K562 (cell line): ENCODE results near the gene NXF1. TPM values are rescaled to one million over a fixed set of nuclear protein-coding genes. Genes with fewer than 3 reads are reported as not detected.
A peak's percentile ranks its signal among the peaks of the same experiment; 100 is the strongest.

Experiments
- ASH1L ChIP-seq: fragments of 450-650 bp; IDR thresholded peaks from 2 replicates; pipeline ENCODE4 v1.6.1; 2018; ENCODE audit warnings: borderline replicate concordance, mild to moderate bottlenecking, low read depth; ENCODE audit not compliant: partially characterized antibody
- ATF1 ChIP-seq, 2 experiments: fragments of 450-650 bp in 1 of 2; IDR thresholded peaks; 2 replicates each; pipeline ENCODE4 v1.6.1; 2016; ENCODE audit warnings: missing compliant biosample characterization in 1 of 2, missing genetic modification characterization in 1 of 2
- CSDE1 ChIP-seq, 2 experiments: fragments of 450-650 bp; IDR thresholded peaks; 2 replicates each; pipeline ENCODE4 v1.6.1; 2016; ENCODE audit warnings: mild to moderate bottlenecking in 1 of 2
- E2F6 ChIP-seq, 2 experiments: IDR thresholded peaks; 2 replicates each; pipeline ENCODE4 v1.6.1; 2011; ENCODE audit warnings: borderline replicate concordance in 1 of 2, control low read depth in 1 of 2, low read depth in 1 of 2, low read length in 1 of 2, mild to moderate bottlenecking in 1 of 2, mixed read lengths in 1 of 2, moderate library complexity in 1 of 2; ENCODE audit not compliant: insufficient read depth in 1 of 2, insufficient read length in 1 of 2, poor library complexity in 1 of 2, severe bottlenecking in 1 of 2; ENCODE audit errors: extremely low read depth in 1 of 2
- GTF2E2 ChIP-seq: fragments of 200-800 bp; sonication (Bioruptor generic); IDR thresholded peaks from 2 replicates; pipeline ENCODE4 v1.6.1; 2016; ENCODE audit warnings: missing genetic modification characterization, missing compliant biosample characterization
- HDAC1 ChIP-seq, 2 experiments: fragments of 450-650 bp; IDR thresholded peaks; 2 replicates each; pipeline ENCODE4 v1.6.1; 2016 to 2017; ENCODE audit warnings: inconsistent platforms in 1 of 2, mild to moderate bottlenecking in 1 of 2, moderate library complexity in 1 of 2
- HDAC3 ChIP-seq: fragments of 450-650 bp; IDR thresholded peaks from 2 replicates; pipeline ENCODE4 v1.6.1; 2018; ENCODE audit warnings: borderline replicate concordance, mild to moderate bottlenecking, moderate library complexity; ENCODE audit not compliant: partially characterized antibody
- KDM5B ChIP-seq: fragments of 200-600 bp; sonication (generic); IDR thresholded peaks from 2 replicates; pipeline ENCODE4 v1.6.1; 2012; ENCODE audit warnings: low read depth, mild to moderate bottlenecking, moderate library complexity, low read length, control low read depth, inconsistent platforms; ENCODE audit not compliant: insufficient replicate concordance
- MAFF ChIP-seq: IDR thresholded peaks from 2 replicates; pipeline ENCODE4 v1.6.1; 2012; ENCODE audit warnings: low read length, improper control_type of control experiment
- MXI1 ChIP-seq: IDR thresholded peaks from 2 replicates; pipeline ENCODE4 v1.6.1; 2011; ENCODE audit warnings: low read depth, mild to moderate bottlenecking, improper control_type of control experiment, low read length
- MYNN ChIP-seq, 2 experiments: sonication (generic); formaldehyde crosslinking in 1 of 2; IDR thresholded peaks; 2 replicates each; pipeline versions ENCODE4 v1.5.0 to v1.6.1; 2016 to 2020; ENCODE audit warnings: antibody characterized with exemption in 1 of 2, missing genetic modification reagents in 1 of 2
- POLR2H ChIP-seq: IDR thresholded peaks from 2 replicates; pipeline ENCODE4 v1.6.1; 2016; ENCODE audit warnings: missing genetic modification characterization, low read depth, mild to moderate bottlenecking, control low read depth, missing compliant biosample characterization, moderate library complexity
- RHOXF2B ChIP-seq: fragments of 250-450 bp; sonication (Bioruptor Pico); conservative IDR thresholded peaks from 2 replicates; pipeline ENCODE4 v1.5.1; 2021
- RUNX1 ChIP-seq: sonication (generic); IDR thresholded peaks from 2 replicates; pipeline ENCODE4 v1.6.1; 2016; ENCODE audit warnings: antibody characterized with exemption, low read depth
- SIRT6 ChIP-seq: IDR thresholded peaks from one replicate; pipeline ENCODE4 v1.6.1; 2012; ENCODE audit warnings: low read depth, mild to moderate bottlenecking, control low read depth, inconsistent platforms, low read length, moderate library complexity
- SMC3 ChIP-seq: conservative IDR thresholded peaks from 2 replicates; pipeline ENCODE4 v1.6.1; 2011; ENCODE audit warnings: low read depth, low read length, improper control_type of control experiment; ENCODE audit not compliant: insufficient read depth
- SPI1 ChIP-seq: IDR thresholded peaks from 2 replicates; pipeline ENCODE4 v1.6.1; 2011; ENCODE audit warnings: low read depth, low read length, control low read depth, borderline replicate concordance
- TAF1 ChIP-seq: IDR thresholded peaks from 2 replicates; pipeline ENCODE4 v1.6.1; 2011; ENCODE audit warnings: mild to moderate bottlenecking, low read length, moderate library complexity; ENCODE audit not compliant: insufficient read depth, control insufficient read depth, severe bottlenecking; ENCODE audit errors: extremely low read depth
- TRIM24 ChIP-seq, 2 experiments: fragments of 450-650 bp; IDR thresholded peaks; 2 replicates each; pipeline ENCODE4 v1.6.1; 2016
- ZNF197 ChIP-seq: fragments of 200-800 bp; sonication (Bioruptor generic); IDR thresholded peaks from 2 replicates; pipeline ENCODE4 v1.6.1; 2016; ENCODE audit warnings: low read depth, missing genetic modification characterization, missing compliant biosample characterization
- ZNF384 ChIP-seq: IDR thresholded peaks from 2 replicates; pipeline ENCODE4 v1.6.1; 2012; ENCODE audit warnings: low read depth, low read length, improper control_type of control experiment
- ZNF695 ChIP-seq: fragments of 450-650 bp; formaldehyde crosslinking; IDR thresholded peaks from 2 replicates; pipeline ENCODE4 v1.4.0; 2020; ENCODE audit warnings: mild to moderate bottlenecking, moderate library complexity
- ZZZ3 ChIP-seq: fragments of 450-650 bp; IDR thresholded peaks from 2 replicates; pipeline ENCODE4 v1.6.1; 2016; ENCODE audit warnings: antibody characterized with exemption, mild to moderate bottlenecking, moderate library complexity
- polyA plus RNA-seq, 8 experiments: library from polyadenylated mRNA; depleted of rRNA in 4 of 8; stranded (reverse) in 5 of 8; unstranded in 3 of 8; fragments of >200 nt; fragmentation: Nextera tagmentation in 2 of 8; fragmentation: Illumina TruSeq in 1 of 8; extraction: Ambion mirVana in 2 of 8; extraction: Trizol in 1 of 8; gene quantifications; 2 replicates each; pipeline versions ENCODE4 v1.2.1 to v1.2.3, GENCODE V29; 2011 to 2014; ENCODE audit warnings: inconsistent platforms in 1 of 8, missing spikeins in 1 of 8
- total RNA-seq, 7 experiments: library from RNA; depleted of rRNA in 6 of 7; stranded (reverse); fragments of >200 nt in 6 of 7; fragmentation: Illumina TruSeq in 2 of 7; extraction: Trizol in 2 of 7; gene quantifications; 2 replicates each; pipeline versions ENCODE4 v1.2.1 to v1.2.3, GENCODE V29; 2011 to 2021; ENCODE audit warnings: low replicate concordance in 1 of 7
- TF ChIP-seq, protein P1 (sequence below): sonication (generic); formaldehyde crosslinking; IDR thresholded peaks from 2 replicates; pipeline ENCODE4 v1.5.0; 2020; ENCODE audit warnings: missing genetic modification reagents
- TF ChIP-seq, protein P2 (sequence below): sonication (generic); formaldehyde crosslinking; IDR thresholded peaks from 2 replicates; pipeline ENCODE4 v1.8.0; 2022; ENCODE audit warnings: missing genetic modification reagents, mild to moderate bottlenecking, borderline replicate concordance

NXF1 gene
- total and polyA plus RNA-seq, 9 of the 15 experiments (the other 6 are each of a cell fraction or from before 2014, with no cell fraction given) = 18.1 to 98.3 (median 35.8) TPM

GRCh38 chr11:62850911-62851806, 45.9 kb upstream of the NXF1 start (continued):
- TF ChIP-seq E2F6 (IDR thresholded peaks at IDR 0.05; ENCODE audit: borderline replicate concordance in 1 of 2, extremely low read depth in 1 of 2, insufficient read depth in 1 of 2, insufficient read length in 1 of 2, low read depth in 1 of 2, low read length in 1 of 2, poor library complexity in 1 of 2, severe bottlenecking in 1 of 2) (no peak), ZNF384 (peak; percentile 69; the same call in 1 of the 2 replicates), MYNN (IDR thresholded peaks at IDR 0.05) (peak; percentile 78), MYNN (CRISPR knock-in tag; IDR thresholded peaks at IDR 0.05) (no peak), RHOXF2B (CRISPR knock-in tag) (0 out of 2 replicates have a peak, but pooled peaks have one; percentile 15), SPI1 (no peak), MAFF (peak; percentile 13; the same call in 1 of the 2 replicates), POLR2H (peak; percentile 50; the same call in 1 of the 2 replicates), KDM5B (peak; percentile 71), SIRT6 (peak; percentile 99), ZNF197 (CRISPR knock-in tag) (no peak), ATF1 (CRISPR knock-in tag; IDR thresholded peaks at IDR 0.05) (no peak), ATF1 (tag; IDR thresholded peaks at IDR 0.05) (no peak), RUNX1 (peak; percentile 77), ZNF695 (CRISPR knock-in tag) (peak; percentile 85; the same call in 1 of the 2 replicates), ASH1L (peak; percentile 8), TRIM24 (IDR thresholded peaks at IDR 0.05) (peak in 1 of 2 experiments; percentile 71; a peak in 1 of 4 replicates), MXI1 (peak; percentile 66; the same call in 1 of the 2 replicates), TAF1 (peak; percentile 31), SMC3 (0 out of 2 replicates have a peak, but pooled peaks have one; percentile 8), HDAC3 (no peak), ZZZ3 (no peak), GTF2E2 (no peak), HDAC1 (IDR thresholded peaks at IDR 0.05) (peak in 1 of 2 experiments; percentile 10; a peak in 1 of 4 replicates), CSDE1 (IDR thresholded peaks at IDR 0.05) (no peak)
- TF ChIP-seq, protein P1, sequence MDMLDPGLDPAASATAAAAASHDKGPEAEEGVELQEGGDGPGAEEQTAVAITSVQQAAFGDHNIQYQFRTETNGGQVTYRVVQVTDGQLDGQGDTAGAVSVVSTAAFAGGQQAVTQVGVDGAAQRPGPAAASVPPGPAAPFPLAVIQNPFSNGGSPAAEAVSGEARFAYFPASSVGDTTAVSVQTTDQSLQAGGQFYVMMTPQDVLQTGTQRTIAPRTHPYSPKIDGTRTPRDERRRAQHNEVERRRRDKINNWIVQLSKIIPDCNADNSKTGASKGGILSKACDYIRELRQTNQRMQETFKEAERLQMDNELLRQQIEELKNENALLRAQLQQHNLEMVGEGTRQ (CRISPR knock-in tag) = no peak
- TF ChIP-seq, protein P2, sequence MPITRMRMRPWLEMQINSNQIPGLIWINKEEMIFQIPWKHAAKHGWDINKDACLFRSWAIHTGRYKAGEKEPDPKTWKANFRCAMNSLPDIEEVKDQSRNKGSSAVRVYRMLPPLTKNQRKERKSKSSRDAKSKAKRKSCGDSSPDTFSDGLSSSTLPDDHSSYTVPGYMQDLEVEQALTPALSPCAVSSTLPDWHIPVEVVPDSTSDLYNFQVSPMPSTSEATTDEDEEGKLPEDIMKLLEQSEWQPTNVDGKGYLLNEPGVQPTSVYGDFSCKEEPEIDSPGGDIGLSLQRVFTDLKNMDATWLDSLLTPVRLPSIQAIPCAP (CRISPR knock-in tag) = no peak
